ENCODE results near the gene TEX9.

The TEX9 gene

DNA sequence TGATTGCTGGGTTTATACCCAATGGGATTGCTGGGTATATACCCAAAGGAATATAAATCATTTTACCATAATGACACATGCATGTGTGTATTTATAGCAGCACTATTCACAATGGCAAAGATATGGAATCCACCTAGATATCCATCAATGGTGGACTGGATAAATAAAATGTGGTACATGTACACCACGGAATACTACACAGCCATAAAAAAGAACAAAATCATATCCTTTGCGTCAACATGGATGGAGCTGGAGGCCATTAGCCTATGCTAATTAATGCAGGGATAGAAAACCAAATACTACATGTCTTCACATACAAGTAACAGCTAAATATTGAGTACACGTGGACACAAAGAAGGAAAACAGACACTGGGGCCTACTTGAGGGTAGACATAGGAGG is 77.1 kb downstream of the TEX9 start:
- H3K4me2 ChIP-seq (ENCODE audit: low read length, poor library complexity, severe bottlenecking) = no peak overlapping the region
- WGBS = no CpG with 5 or more reads among the region's 3 CpGs
- no peak for DNase-seq
- H2BK5ac ChIP-seq (ENCODE audit: low read depth, low read length, poor library complexity, severe bottlenecking) = no peak overlapping the region
- no peak overlapping the region for H4K8ac ChIP-seq (ENCODE audit: low read length)
- H3K79me1 ChIP-seq (replicated peaks; ENCODE audit: low read length, poor library complexity, severe bottlenecking) = no peaks in the 10 kb centered on the region
- H3K4me1 ChIP-seq (ENCODE audit: control insufficient read depth, insufficient read depth, low read depth, low read length) = no peaks in the 10 kb centered on the region
- no peaks in the 10 kb centered on the region for H3K27me3 ChIP-seq (ENCODE audit: control insufficient read depth in 1 of 2, insufficient read depth in 1 of 2, low read length in 2 of 2)
- no peak overlapping the region for H2AFZ ChIP-seq (ENCODE audit: low read depth, low read length)
- H3K4ac ChIP-seq (ENCODE audit: low read depth in 1 of 2, low read length in 2 of 2) = no peak overlapping the region
- no peak overlapping the region for H3K27ac ChIP-seq (ENCODE audit: low read length, poor library complexity, severe bottlenecking)
- no peak overlapping the region for H3K18ac ChIP-seq (ENCODE audit: low read depth in 1 of 2, low read length in 2 of 2)
- no peak overlapping the region for H2AK5ac ChIP-seq (ENCODE audit: low read length, severe bottlenecking)
- H2BK120ac ChIP-seq (ENCODE audit: low read depth, low read length) = no peak overlapping the region
- H3K4me3 ChIP-seq (ENCODE audit: insufficient read depth in 1 of 2, low read depth in 1 of 2, low read length in 2 of 2) = no peak overlapping the region
- no peak overlapping the region for H3K9ac ChIP-seq (ENCODE audit: low read length)
- no peaks in the 10 kb centered on the region for H3K9me3 ChIP-seq (ENCODE audit: control insufficient read depth, low read length)
- H3K23ac ChIP-seq (ENCODE audit: low read length in 2 of 2) = no peak overlapping the region
- H2BK15ac ChIP-seq (ENCODE audit: low read depth, poor library complexity, severe bottlenecking) = no peak overlapping the region
- no peak overlapping the region for H2BK12ac ChIP-seq (ENCODE audit: low read length in 2 of 2)
- no peak overlapping the region for H3K14ac ChIP-seq (ENCODE audit: low read length in 2 of 2)
- H4K91ac ChIP-seq (ENCODE audit: low read length) = no peak overlapping the region
- H3K36me3 ChIP-seq (ENCODE audit: control insufficient read depth in 1 of 2, insufficient read depth in 2 of 2, low read depth in 1 of 2, low read length in 2 of 2) = peaks cover 0 to 9% of the 10 kb centered on the region in 2 experiments

DNA sequence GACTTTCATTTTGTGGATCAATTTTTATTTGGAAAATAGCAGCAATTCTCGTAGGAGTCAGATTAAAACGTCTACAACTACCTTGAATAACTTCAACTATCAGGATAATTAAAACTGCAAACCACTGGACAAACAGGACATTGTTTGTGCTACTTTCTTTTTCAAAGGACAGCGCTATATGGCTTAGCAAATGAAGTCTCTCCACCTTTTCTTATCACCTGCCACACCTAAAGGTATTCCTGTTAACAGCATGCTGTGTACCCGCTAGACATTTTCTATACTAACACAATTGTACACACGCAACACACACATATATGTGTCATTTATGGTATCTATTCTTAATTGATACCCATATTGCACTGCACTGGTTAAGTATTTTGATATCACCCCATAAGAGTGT is 80.5 kb downstream of the TEX9 start:
- no peak overlapping the region for H4K91ac ChIP-seq (ENCODE audit: low read length)
- WGBS = 95% methylated on average over 5 of the region's 5 CpGs
- H3K4ac ChIP-seq (ENCODE audit: low read depth in 1 of 2, low read length in 2 of 2) = no peak overlapping the region
- H2BK5ac ChIP-seq (ENCODE audit: low read depth, low read length, poor library complexity, severe bottlenecking) = no peak overlapping the region
- H3K4me2 ChIP-seq (ENCODE audit: low read length, poor library complexity, severe bottlenecking) = no peak overlapping the region
- H4K8ac ChIP-seq (ENCODE audit: low read length) = no peak overlapping the region
- H3K27ac ChIP-seq (ENCODE audit: low read length, poor library complexity, severe bottlenecking) = no peak overlapping the region
- H2BK120ac ChIP-seq (ENCODE audit: low read depth, low read length) = no peak overlapping the region
- peaks cover 0 to 9% of the 10 kb centered on the region in 2 experiments for H3K36me3 ChIP-seq (ENCODE audit: control insufficient read depth in 1 of 2, insufficient read depth in 2 of 2, low read depth in 1 of 2, low read length in 2 of 2)
- H2BK12ac ChIP-seq (ENCODE audit: low read length in 2 of 2) = no peak overlapping the region
- H2AFZ ChIP-seq (ENCODE audit: low read depth, low read length) = no peak overlapping the region
- no peak overlapping the region for H3K14ac ChIP-seq (ENCODE audit: low read length in 2 of 2)
- H2BK15ac ChIP-seq (ENCODE audit: low read depth, poor library complexity, severe bottlenecking) = no peak overlapping the region
- H3K23ac ChIP-seq (ENCODE audit: low read length in 2 of 2) = no peak overlapping the region
- no peak for DNase-seq
- no peak overlapping the region for H3K9ac ChIP-seq (ENCODE audit: low read length)
- no peaks in the 10 kb centered on the region for H3K4me1 ChIP-seq (ENCODE audit: control insufficient read depth, insufficient read depth, low read depth, low read length)
- H3K18ac ChIP-seq (ENCODE audit: low read depth in 1 of 2, low read length in 2 of 2) = no peak overlapping the region
- H3K9me3 ChIP-seq (ENCODE audit: control insufficient read depth, low read length) = no peaks in the 10 kb centered on the region
- no peaks in the 10 kb centered on the region for H3K79me1 ChIP-seq (replicated peaks; ENCODE audit: low read length, poor library complexity, severe bottlenecking)
- no peak overlapping the region for H2AK5ac ChIP-seq (ENCODE audit: low read length, severe bottlenecking)
- H3K27me3 ChIP-seq (ENCODE audit: control insufficient read depth in 1 of 2, insufficient read depth in 1 of 2, low read length in 2 of 2) = no peaks in the 10 kb centered on the region
- no peak overlapping the region for H3K4me3 ChIP-seq (ENCODE audit: insufficient read depth in 1 of 2, low read depth in 1 of 2, low read length in 2 of 2)

- no peak overlapping the region for H2BK15ac ChIP-seq (ENCODE audit: low read depth, poor library complexity, severe bottlenecking)
- no peak overlapping the region for H3K18ac ChIP-seq (ENCODE audit: low read depth in 1 of 2, low read length in 2 of 2)
- H3K27me3 ChIP-seq (ENCODE audit: control insufficient read depth in 1 of 2, insufficient read depth in 1 of 2, low read length in 2 of 2) = no peaks in the 10 kb centered on the region
- no peak overlapping the region for H2AFZ ChIP-seq (ENCODE audit: low read depth, low read length)
- H3K23ac ChIP-seq (ENCODE audit: low read length in 2 of 2) = no peak overlapping the region
- H3K36me3 ChIP-seq (ENCODE audit: control insufficient read depth in 1 of 2, insufficient read depth in 2 of 2, low read depth in 1 of 2, low read length in 2 of 2) = peaks cover 0 to 4% of the 10 kb centered on the region in 2 experiments
- H3K4me3 ChIP-seq (ENCODE audit: insufficient read depth in 1 of 2, low read depth in 1 of 2, low read length in 2 of 2) = no peak overlapping the region
- H3K79me1 ChIP-seq (replicated peaks; ENCODE audit: low read length, poor library complexity, severe bottlenecking) = no peaks in the 10 kb centered on the region
- H3K9ac ChIP-seq (ENCODE audit: low read length) = no peak overlapping the region
- H3K14ac ChIP-seq (ENCODE audit: low read length in 2 of 2) = no peak overlapping the region
- no peak overlapping the region for H3K27ac ChIP-seq (ENCODE audit: low read length, poor library complexity, severe bottlenecking)
- no peaks in the 10 kb centered on the region for H3K4me1 ChIP-seq (ENCODE audit: control insufficient read depth, insufficient read depth, low read depth, low read length)
- no peak overlapping the region for H2BK5ac ChIP-seq (ENCODE audit: low read depth, low read length, poor library complexity, severe bottlenecking)
- H4K8ac ChIP-seq (ENCODE audit: low read length) = no peak overlapping the region
- DNase-seq = no peak
- H2BK120ac ChIP-seq (ENCODE audit: low read depth, low read length) = no peak overlapping the region
- H3K4me2 ChIP-seq (ENCODE audit: low read length, poor library complexity, severe bottlenecking) = no peak overlapping the region
- 79% methylated on average over 1 of the region's 1 CpG for WGBS
- H4K91ac ChIP-seq (ENCODE audit: low read length) = no peak overlapping the region
- no peak overlapping the region for H2AK5ac ChIP-seq (ENCODE audit: low read length, severe bottlenecking)
- H2BK12ac ChIP-seq (ENCODE audit: low read length in 2 of 2) = no peak overlapping the region
- H3K4ac ChIP-seq (ENCODE audit: low read depth in 1 of 2, low read length in 2 of 2) = no peak overlapping the region
- H3K9me3 ChIP-seq (ENCODE audit: control insufficient read depth, low read length) = no peaks in the 10 kb centered on the region
Observed at GRCh38 chr15:56454836-56455235, 89.6 kb downstream of the TEX9 start.

- H3K4me2 ChIP-seq (ENCODE audit: low read length, poor library complexity, severe bottlenecking) = no peak overlapping the region
- WGBS = 68% methylated on average over 1 of the region's 3 CpGs
- H2BK12ac ChIP-seq (ENCODE audit: low read length in 2 of 2) = no peak overlapping the region
- no peaks in the 10 kb centered on the region for H3K9me3 ChIP-seq (ENCODE audit: control insufficient read depth, low read length)
- no peak overlapping the region for H3K9ac ChIP-seq (ENCODE audit: low read length)
- no peak overlapping the region for H4K8ac ChIP-seq (ENCODE audit: low read length)
- no peak overlapping the region for H3K23ac ChIP-seq (ENCODE audit: low read length in 2 of 2)
- no peak for DNase-seq
- H3K4me3 ChIP-seq (ENCODE audit: insufficient read depth in 1 of 2, low read depth in 1 of 2, low read length in 2 of 2) = no peak overlapping the region
- no peak overlapping the region for H2BK15ac ChIP-seq (ENCODE audit: low read depth, poor library complexity, severe bottlenecking)
- no peaks in the 10 kb centered on the region for H3K27me3 ChIP-seq (ENCODE audit: control insufficient read depth in 1 of 2, insufficient read depth in 1 of 2, low read length in 2 of 2)
- H2BK5ac ChIP-seq (ENCODE audit: low read depth, low read length, poor library complexity, severe bottlenecking) = no peak overlapping the region
- no peak overlapping the region for H2AFZ ChIP-seq (ENCODE audit: low read depth, low read length)
- no peak overlapping the region for H4K91ac ChIP-seq (ENCODE audit: low read length)
- no peak overlapping the region for H3K4ac ChIP-seq (ENCODE audit: low read depth in 1 of 2, low read length in 2 of 2)
- no peaks in the 10 kb centered on the region for H3K79me1 ChIP-seq (replicated peaks; ENCODE audit: low read length, poor library complexity, severe bottlenecking)
- H3K4me1 ChIP-seq (ENCODE audit: control insufficient read depth, insufficient read depth, low read depth, low read length) = no peaks in the 10 kb centered on the region
- no peak overlapping the region for H2BK120ac ChIP-seq (ENCODE audit: low read depth, low read length)
- H2AK5ac ChIP-seq (ENCODE audit: low read length, severe bottlenecking) = no peak overlapping the region
- H3K18ac ChIP-seq (ENCODE audit: low read depth in 1 of 2, low read length in 2 of 2) = no peak overlapping the region
- peaks cover 0 to 4% of the 10 kb centered on the region in 2 experiments for H3K36me3 ChIP-seq (ENCODE audit: control insufficient read depth in 1 of 2, insufficient read depth in 2 of 2, low read depth in 1 of 2, low read length in 2 of 2)
- H3K27ac ChIP-seq (ENCODE audit: low read length, poor library complexity, severe bottlenecking) = no peak overlapping the region
- no peak overlapping the region for H3K14ac ChIP-seq (ENCODE audit: low read length in 2 of 2)
Observed at GRCh38 chr15:56456229-56456628, 91.0 kb downstream of the TEX9 start.
